NCI-H1436 (cell line): ENCODE results near the gene RAD51B.
"Not testable (repeated sequence)": the region's sequence is repeated elsewhere in the genome, so short reads cannot be mapped to it uniquely, and the experiment has no call there.

Experiments used
- DNase-seq: peaks from one replicate; lab custom pipeline; 2025; lab: John Stamatoyannopoulos, UW

Gene RAD51B

DNA sequence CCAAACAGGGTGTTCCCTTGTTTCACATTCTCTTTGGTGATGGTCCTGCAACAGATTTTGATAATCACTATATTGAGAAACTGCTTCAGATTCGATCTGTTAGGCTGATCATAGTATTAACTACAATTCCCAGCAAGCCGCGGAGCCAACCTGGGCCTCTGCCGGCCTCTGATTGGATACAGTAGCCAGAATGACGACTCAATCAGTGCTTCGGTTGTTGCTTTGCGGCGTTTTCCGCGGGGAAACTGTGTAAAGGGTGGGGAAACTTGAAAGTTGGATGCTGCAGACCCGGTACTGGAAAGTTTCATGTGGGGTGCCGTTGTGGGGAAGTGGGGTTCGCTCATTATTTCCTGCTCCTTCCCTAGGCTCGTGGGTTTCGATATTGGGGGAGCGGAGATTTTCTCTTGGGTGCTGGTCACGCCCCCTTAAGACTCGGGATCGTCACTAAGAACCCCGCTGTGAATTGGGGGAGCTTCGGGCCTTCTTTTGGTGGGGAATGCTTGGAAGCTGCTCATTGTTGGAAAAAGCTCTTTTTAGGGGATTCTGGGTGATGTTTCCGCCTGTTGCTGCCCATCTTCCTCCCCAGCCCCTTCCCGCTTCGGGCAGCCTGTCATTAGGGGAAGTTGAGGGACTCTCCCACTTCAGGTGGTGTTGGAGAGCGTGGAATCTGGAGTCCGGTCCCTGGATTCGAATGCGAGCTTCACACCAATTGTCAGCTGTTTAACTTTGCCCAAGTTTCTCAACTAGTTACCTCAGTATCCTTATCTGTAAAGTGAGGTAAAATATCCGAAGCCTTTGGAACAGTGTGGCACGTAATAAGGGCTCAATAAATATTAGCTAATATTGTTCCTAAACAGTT lies at the start of gene RAD51B:
TSS of gene RAD51B (plus strand) at position 217 of the 859 bp plus-strand sequence.
- DNase-seq = peak; percentile 71

DNA sequence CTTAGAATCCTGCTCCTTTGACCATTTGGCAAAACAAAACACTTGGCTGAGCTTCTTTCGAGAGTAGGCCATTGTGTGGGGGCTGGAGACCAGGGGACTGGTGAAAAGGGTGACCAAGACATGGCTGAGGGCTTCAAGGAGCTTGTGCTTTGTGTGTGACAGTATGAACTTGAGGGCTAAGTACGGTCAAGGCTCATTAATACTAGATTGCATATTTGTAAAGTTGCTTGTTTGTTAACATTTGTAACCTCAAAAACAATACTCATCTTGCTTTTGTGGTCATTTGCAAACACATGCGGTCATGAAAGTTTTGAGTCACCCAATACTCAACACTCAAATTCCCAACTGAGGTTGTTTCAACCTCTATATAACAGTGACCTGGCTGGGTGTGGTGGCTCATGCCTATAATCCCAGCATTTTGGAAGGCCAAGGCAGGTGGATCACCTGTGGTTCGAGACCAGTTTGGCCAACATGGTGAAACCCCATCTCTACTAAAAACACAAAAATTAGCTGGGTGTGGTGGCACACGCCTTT lies 45.7 kb upstream of the RAD51B start:
- no peak for DNase-seq

- no peak for DNase-seq
These were observed 42.8 kb upstream of the RAD51B start for GRCh38 chr14:67776653-67777322.

DNA sequence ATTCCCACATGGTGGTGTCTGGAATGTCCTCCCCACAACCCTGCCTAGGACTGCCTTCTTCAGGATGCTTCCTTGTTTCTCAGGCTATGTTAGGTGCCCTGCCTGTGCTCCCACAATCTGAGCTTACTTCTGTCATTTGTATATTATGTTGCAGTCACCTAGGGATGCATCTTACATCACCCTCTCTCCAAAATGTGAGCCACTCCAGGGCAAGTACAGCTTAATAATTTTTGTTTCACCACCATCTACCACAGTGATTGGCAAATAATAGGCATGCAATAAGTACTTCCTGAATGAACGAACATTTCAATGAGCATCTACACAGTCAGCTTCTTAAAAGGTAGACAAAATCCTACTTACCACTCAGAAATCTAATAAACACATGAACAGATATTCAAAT lies 40.8 kb upstream of the RAD51B start:
- no peak for DNase-seq

DNA sequence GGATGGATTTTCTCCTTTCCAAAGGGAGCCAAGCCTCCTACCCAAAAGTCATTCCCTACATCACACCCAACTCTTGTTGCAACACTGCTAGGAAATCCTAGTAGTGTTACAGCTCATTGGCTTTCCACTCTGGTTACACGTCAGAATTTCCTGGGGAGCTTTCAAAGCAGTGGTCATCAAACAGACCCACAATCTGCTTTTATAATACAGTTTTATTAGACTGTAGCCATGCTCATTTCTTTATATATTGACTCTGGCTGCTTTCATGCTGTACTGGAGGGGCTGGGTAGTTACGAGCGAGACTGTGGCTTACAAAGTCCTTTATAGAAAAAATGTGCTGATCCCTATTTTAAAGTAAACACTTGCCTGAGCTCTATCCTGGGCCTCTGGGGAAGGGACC lies 37.5 kb upstream of the RAD51B start:
- DNase-seq = no peak

DNA sequence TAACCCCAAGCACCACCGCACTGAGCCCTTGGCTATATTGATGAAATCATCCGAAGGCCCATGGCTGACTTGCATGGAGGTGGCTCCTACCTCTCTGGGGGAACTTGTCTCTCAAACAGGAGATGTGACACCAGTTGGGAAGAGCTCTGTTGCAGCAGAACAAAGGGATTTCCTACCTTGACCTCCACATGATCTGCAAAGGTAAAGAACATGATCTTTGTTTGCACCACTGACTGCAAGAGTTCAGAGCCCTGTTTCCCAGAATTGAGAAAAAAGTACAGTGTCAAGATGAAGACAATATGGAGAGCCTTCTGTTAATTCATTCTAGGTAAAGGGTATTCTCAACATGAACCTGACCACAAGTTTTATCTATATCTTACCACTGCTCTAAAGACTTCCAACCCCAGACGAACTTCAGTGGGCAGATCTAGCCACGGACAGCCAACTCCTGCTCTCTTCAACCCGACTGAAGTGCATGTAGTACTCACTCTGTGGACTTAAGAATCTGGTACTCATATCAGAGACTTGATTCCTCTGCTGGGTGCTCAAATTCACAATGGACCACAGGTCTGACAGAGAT lies 35.2 kb upstream of the RAD51B start:
- no peak for DNase-seq

DNA sequence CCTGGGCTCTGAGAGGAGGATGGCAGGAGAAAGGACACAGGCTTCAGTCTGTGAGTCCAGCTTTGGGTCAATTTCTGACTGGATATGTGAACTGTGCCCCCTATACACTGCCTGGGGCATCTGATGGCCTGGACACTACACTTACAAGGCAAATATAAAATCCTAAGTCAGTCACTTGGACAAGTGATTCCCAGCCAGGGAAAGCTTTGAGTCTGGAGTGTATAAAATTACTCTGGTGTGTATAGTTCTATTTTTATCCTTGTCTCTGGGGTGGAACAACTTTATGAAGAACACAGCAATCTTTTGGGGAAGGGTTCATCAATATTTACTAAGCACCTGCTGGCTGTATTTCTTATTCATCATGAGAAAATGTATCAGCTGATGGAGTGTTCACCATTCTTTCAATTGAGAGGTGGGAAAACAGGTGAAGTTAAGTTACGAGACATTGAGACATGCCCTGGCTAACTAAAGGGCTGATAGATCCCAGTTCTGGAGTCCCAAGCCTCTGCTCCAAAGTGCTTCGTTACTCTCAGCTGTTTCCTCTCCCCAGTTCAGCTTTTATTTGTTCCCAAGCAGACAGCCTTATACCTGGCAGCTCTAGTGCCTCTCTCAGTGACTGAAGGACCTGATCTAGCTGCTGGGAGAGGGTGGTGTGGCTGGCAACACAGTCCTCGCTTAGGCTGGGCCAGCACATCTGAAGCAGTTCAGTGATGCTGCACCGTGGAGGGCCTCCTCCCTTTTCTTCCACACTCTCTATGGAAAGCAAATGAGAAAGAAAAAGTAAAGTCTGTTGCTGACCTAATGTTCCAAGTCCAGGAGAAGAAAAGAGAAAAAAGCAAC lies 34.1 kb upstream of the RAD51B start:
- DNase-seq = no peak

- no peak for DNase-seq
These were observed 31.9 kb upstream of the RAD51B start for GRCh38 chr14:67787673-67788072.

DNA sequence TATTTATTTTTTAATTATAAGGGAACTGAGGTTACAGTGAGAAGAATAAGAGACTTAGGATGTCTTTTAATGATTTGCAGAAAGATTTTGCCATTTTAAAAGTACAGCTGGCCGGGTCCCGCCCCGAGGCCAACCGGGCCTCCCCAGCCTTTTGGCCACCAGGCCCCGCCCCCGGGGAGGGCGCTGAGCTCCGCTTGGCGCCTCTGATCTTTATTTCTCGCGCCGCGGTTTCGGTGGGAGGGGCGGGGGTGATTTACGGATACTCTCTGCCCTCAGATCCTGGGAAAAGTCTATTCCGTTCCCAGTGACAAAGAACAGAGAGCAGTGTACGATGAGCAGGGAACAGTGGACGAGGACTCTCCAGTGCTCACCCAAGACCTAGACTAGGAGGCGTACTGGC lies 20.8 kb upstream of the RAD51B start:
- DNase-seq = no peak

DNA sequence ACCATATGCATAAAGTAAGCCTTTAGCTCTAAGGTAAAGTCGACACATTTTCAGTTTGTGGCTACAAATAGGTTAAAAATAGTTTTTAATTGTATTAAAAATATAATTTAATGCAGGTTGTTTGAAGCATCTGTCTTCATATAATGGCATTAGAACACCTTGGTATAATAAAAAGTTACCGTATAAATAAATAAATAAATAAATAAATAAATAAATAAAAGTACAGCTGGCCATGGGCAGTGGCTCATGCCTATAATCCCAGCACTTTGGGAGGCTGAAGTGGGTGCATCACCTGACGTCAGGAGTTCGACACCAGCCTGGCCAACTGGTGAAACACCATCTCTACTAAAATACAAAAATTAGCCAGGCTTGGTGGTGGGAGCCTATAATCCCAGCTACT lies 18.8 kb upstream of the RAD51B start:
- DNase-seq = no peak

DNA sequence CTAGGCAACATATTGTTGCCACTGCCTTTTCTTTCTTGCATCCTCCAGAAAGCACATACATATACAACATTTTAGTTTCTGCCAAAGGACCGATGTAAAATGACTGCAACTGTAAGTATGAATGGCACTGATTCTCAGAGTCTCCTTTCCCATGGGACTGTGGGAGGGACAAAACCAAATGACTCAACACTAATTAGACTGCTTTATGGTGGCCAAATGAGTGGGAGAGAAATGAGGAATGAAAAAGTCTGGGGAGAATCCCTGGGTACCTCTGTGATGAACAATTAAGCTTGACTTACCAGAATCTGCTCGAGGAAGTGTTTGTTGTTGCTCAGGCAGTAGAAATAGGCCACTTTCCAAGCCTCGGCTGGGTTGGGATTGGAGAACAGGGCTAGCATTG lies 13.3 kb upstream of the RAD51B start:
- DNase-seq = no peak

- no peak for DNase-seq
These were observed 4.8 kb upstream of the RAD51B start for GRCh38 chr14:67814821-67815220.

DNA sequence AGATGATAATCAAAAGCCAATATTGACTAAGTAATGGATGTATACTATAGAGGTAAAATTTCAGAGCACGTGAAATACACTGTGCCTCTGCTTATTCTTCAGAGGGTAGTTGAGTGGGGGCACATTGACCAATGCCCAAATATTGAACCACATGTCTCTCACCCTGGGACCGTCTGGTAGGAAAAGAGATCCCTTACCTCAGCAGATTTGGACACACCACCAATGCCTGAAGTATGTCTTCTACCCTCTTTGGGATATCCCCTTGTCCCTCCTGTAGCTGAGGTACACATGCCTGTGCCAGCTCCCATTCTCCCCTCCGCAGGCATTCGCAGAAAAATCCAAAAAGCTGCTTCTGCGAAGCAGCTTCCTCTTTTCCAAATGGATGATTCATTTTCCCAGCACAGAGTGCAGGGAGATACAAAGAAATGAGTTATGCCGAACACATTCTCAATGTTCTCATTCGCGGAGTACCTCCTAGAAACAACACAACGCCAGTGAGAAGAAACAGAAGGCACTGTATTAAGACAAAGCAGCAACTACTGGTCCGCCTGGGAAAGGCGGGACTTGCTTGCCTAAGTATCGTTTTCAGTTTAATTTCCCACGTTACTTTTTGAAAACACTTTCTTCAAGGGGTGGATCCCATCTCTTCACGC lies 3.9 kb upstream of the RAD51B start:
- no peak for DNase-seq

DNA sequence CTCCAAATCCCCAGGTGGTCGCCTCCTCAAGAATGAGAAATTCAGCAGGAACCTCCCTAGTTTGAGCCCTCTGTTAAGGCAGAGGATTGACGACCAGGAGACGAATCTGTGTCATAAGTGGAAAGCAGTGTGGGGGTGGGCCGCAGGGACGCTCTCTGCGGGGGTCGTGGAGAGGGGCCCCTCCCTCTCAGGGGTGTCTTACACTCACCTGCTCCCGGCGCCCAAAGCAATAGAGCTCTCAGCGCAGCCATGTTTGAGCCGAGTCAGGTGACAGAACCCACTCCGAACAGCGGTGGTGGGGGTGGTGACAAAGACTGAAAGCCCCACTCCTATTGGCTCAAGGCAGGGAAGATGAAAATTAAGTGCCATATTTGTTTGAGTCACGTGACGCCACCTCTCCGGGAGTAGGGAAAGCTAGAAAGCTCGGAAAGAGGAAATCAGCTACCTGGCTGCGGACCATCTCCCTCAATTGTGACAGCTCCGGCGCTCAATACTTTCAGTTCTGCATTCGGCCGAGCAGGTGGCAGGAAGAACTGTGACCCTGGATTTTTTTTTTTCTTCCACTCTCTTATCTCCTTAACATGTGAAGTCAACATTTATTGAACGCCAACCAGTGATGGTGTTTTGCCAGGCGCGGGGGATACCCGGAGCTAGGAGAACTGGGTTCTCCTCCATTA lies 3.1 kb upstream of the RAD51B start, which contains the start of gene ZFYVE26:
TSS of gene ZFYVE26 (minus strand) at position 265 of the 677 bp plus-strand sequence. CDS start 627 bp downstream, outside the sequence.
- DNase-seq = peak; percentile 95

DNA sequence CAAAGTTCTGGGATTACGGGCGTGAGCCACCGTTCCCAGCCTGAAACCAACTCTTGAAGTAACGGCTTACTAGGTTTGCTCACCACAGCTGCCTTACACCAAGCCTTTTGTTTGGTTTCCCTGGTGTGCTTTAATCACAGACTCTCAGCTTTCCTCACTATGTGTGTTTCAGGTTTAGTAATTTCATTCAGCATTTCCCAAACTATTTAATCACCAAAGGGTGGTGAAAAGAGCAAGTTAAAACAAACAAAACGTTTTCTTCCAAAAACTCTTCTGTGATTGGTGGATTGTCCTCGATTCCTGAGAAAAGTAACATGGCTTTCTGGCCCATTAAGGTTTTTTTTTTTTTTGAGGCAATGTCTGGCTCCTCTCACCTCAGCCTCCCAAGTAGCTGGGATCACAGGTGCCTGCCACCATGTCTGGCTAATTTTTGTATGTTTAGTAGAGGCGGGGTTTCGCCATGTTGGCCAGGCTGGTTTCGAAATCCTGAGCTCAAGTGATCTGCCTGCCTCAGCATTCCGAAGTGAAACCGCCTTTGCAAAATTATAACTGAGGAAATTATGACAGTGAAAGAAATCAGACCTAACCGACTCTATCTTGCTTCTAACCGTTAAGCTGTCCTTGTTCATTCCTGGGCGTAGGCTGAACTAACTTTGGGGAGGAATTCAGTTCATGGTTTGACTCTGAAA lies 1.7 kb upstream of the RAD51B start:
- no peak for DNase-seq

DNA sequence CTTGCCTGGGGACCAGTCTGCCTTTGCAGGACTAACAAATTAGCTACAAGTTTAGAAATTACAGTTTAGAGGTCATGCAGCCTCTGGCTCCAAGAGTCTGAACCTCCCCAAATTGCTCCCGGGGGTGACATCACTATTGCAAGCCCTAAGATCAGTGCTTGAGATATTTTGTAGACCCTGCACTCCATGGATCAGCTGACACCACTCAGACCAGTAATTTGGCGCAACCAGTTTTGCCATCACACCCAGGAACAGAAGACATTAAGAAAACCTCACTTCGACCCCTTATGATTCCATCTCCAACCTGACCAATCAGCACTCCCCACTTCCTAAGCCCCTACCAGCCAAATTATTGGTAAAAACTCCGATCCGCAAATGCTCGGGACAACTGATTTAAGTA lies 1.1 kb upstream of the RAD51B start:
- not testable (repeated sequence) for DNase-seq

- no peak for DNase-seq
These were observed 921 bp downstream of the RAD51B start for GRCh38 chr14:67820428-67820971.

DNA sequence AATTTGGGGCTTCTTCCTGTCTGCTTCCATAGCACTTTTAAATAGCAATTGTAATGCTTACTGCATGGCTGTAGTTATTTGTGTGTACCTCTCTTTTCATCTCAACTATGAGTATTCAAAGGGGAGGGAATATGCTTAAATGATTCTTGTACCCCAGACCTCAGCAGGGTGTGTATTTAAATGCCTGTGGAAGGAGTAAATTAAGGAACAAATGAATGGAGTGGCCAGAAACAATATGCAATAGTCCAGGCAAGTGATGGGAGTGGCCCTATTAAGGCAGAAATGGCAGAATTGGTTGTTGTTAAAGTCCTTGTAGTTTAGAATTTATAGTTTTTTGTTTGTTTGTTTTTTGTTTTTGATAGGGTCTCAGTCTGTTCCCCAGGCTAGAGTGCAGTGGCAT lies 1.5 kb downstream of the RAD51B start:
- no peak for DNase-seq

DNA sequence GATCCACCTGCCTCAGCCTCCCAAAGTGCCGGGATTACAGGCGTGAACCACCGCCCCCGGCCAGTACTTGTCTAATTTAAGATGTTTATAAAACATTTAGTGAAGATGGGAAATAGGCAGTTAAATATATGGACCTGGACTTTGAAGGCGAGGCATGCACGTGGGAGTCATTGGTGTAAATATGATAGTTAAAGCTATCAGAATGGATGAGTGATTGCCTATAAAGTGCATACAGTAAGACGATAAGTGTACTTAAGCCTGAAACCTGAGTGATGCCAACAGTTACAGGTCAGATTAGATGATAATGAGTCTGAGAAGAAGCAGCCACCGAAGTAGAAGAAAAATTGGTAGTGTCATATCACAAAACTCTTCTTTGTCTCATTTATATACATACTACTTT lies 11.5 kb downstream of the RAD51B start:
- no peak for DNase-seq

GRCh38 chr14:67833403-67833802 lies 13.8 kb downstream of the RAD51B start:
- no peak for DNase-seq
